ENCODE data around the gene ARHGAP4. TPM values are rescaled to one million over a fixed set of nuclear protein-coding genes. Genes with fewer than 3 reads are reported as not detected.

Gene ARHGAP4
- total and polyA plus RNA-seq, 2 donors (not counting 1 experiment from before 2014, with no cell fraction given) = 0.51 to 1.5 TPM

- H3K79me2 ChIP-seq (ENCODE audit: control insufficient read depth, insufficient read depth, low read length) = peaks cover 16% of the 10 kb centered on the region
- H3K4me2 ChIP-seq (ENCODE audit: extremely low read depth, insufficient read depth, low read length) = peak within 1 kb of the TSS; percentile 80
- DNase-seq (ENCODE audit: low read depth in 2 of 2) = peak; percentile 56 to 65
- peak within 1 kb of the TSS; percentile 54 for H3K27ac ChIP-seq (ENCODE audit: insufficient read depth, low read length)
- peak within 1 kb of the TSS; percentile 64 to 85 (median 72) for H3K4me3 ChIP-seq (replicated peaks in 1 of 4; ENCODE audit: control extremely low read depth in 1 of 4, insufficient read depth in 1 of 4, low read depth in 3 of 4, low read length in 4 of 4)
- H3K9me3 ChIP-seq (ENCODE audit: control insufficient read depth, insufficient read depth, low read depth, low read length) = no peaks in the 10 kb centered on the region
- no peak within 1 kb of the TSS for H2AFZ ChIP-seq (ENCODE audit: low read length)
- no peaks in the 10 kb centered on the region for H4K20me1 ChIP-seq (ENCODE audit: control insufficient read depth, extremely low read depth, insufficient read depth, low read length)
- H3K27me3 ChIP-seq (ENCODE audit: control insufficient read depth, insufficient read depth, low read length) = no peaks in the 10 kb centered on the region
- TF ChIP-seq CTCF (conservative IDR thresholded peaks at IDR 0.05 in 1 of 2, IDR thresholded peaks at IDR 0.05 in 1 of 2; ENCODE audit: low read depth in 1 of 2, low read length in 2 of 2) (no peak), EZH2 (IDR thresholded peaks at IDR 0.05; ENCODE audit: low read length, missing control alignments) (no peak)
- peaks cover 7% of the 10 kb centered on the region for H3K36me3 ChIP-seq (ENCODE audit: control insufficient read depth, insufficient read depth, low read length)
- H3K9ac ChIP-seq (ENCODE audit: insufficient read depth, low read length) = peak within 1 kb of the TSS; percentile 58
- no peaks in the 10 kb centered on the region for H3K4me1 ChIP-seq (ENCODE audit: control insufficient read depth, extremely low read depth, insufficient read depth, low read length)
Measured at GRCh38 chrX:153934762-153935325, 8.8 kb upstream of the ARHGAP4 start, which contains the start of gene NAA10. Gene NAA10 (minus strand): TSS chrX:153935037. CDS start chrX:153934904, 133 bp downstream.

- Histone ChIP-seq H3K4me2 (ENCODE audit: extremely low read depth, insufficient read depth, low read length) (peak overlapping the region; percentile 80), H3K4me3 (replicated peaks in 1 of 4; ENCODE audit: control extremely low read depth in 1 of 4, insufficient read depth in 1 of 4, low read depth in 3 of 4, low read length in 4 of 4) (peak overlapping the region; percentile 64 to 85 (median 72)), H3K27ac (ENCODE audit: insufficient read depth, low read length) (peak overlapping the region; percentile 54), H3K79me2 (ENCODE audit: control insufficient read depth, insufficient read depth, low read length) (peaks cover 16% of the 10 kb centered on the region), H3K9ac (ENCODE audit: insufficient read depth, low read length) (peak overlapping the region; percentile 58), H4K20me1 (ENCODE audit: control insufficient read depth, extremely low read depth, insufficient read depth, low read length) (no peaks in the 10 kb centered on the region), H3K4me1 (ENCODE audit: control insufficient read depth, extremely low read depth, insufficient read depth, low read length) (no peaks in the 10 kb centered on the region), H2AFZ (ENCODE audit: low read length) (no peak overlapping the region), H3K27me3 (ENCODE audit: control insufficient read depth, insufficient read depth, low read length) (no peaks in the 10 kb centered on the region), H3K9me3 (ENCODE audit: control insufficient read depth, insufficient read depth, low read depth, low read length) (no peaks in the 10 kb centered on the region), H3K36me3 (ENCODE audit: control insufficient read depth, insufficient read depth, low read length) (peaks cover 10% of the 10 kb centered on the region)
- TF ChIP-seq EZH2 (IDR thresholded peaks at IDR 0.05; ENCODE audit: low read length, missing control alignments) = no peak
- TF ChIP-seq CTCF (conservative IDR thresholded peaks at IDR 0.05 in 1 of 2, IDR thresholded peaks at IDR 0.05 in 1 of 2; ENCODE audit: low read depth in 1 of 2, low read length in 2 of 2) = no peak
- DNase-seq (ENCODE audit: low read depth in 2 of 2) = no peak
Measured at GRCh38 chrX:153934148-153934761, 8.2 kb upstream of the ARHGAP4 start.

GRCh38 chrX:153933748-153934147, 7.7 kb upstream of the ARHGAP4 start:
- Histone ChIP-seq H3K4me2 (ENCODE audit: extremely low read depth, insufficient read depth, low read length) (peak overlapping the region; percentile 80), H3K36me3 (ENCODE audit: control insufficient read depth, insufficient read depth, low read length) (peaks cover 10% of the 10 kb centered on the region), H3K4me1 (ENCODE audit: control insufficient read depth, extremely low read depth, insufficient read depth, low read length) (no peaks in the 10 kb centered on the region), H3K9me3 (ENCODE audit: control insufficient read depth, insufficient read depth, low read depth, low read length) (no peaks in the 10 kb centered on the region), H4K20me1 (ENCODE audit: control insufficient read depth, extremely low read depth, insufficient read depth, low read length) (no peaks in the 10 kb centered on the region), H2AFZ (ENCODE audit: low read length) (no peak overlapping the region), H3K27me3 (ENCODE audit: control insufficient read depth, insufficient read depth, low read length) (no peaks in the 10 kb centered on the region), H3K27ac (ENCODE audit: insufficient read depth, low read length) (no peak overlapping the region), H3K4me3 (replicated peaks in 1 of 4; ENCODE audit: control extremely low read depth in 1 of 4, insufficient read depth in 1 of 4, low read depth in 3 of 4, low read length in 4 of 4) (peak overlapping the region; percentile 64 to 85 (median 72)), H3K79me2 (ENCODE audit: control insufficient read depth, insufficient read depth, low read length) (peaks cover 16% of the 10 kb centered on the region), H3K9ac (ENCODE audit: insufficient read depth, low read length) (peak overlapping the region; percentile 58)
- no peak for TF ChIP-seq EZH2 (IDR thresholded peaks at IDR 0.05; ENCODE audit: low read length, missing control alignments)
- TF ChIP-seq CTCF (conservative IDR thresholded peaks at IDR 0.05 in 1 of 2, IDR thresholded peaks at IDR 0.05 in 1 of 2; ENCODE audit: low read depth in 1 of 2, low read length in 2 of 2) = no peak
- DNase-seq (ENCODE audit: low read depth in 2 of 2) = peak in 1 of 2 donors; percentile 61

Measured in fibroblast of lung (primary cell).